ENCODE data around the gene HES6.

- TF ChIP-seq CTCF (conservative IDR thresholded peaks at IDR 0.05) = no peak
- TF ChIP-seq EZH2 (IDR thresholded peaks at IDR 0.05; ENCODE audit: low read depth) = no peak
These were observed 25.8 kb upstream of the HES6 start for GRCh38 chr2:238265605-238266004.
